ENCODE measurements around the gene C16orf90. TPM values are rescaled to one million over a fixed set of nuclear protein-coding genes. Genes with fewer than 3 reads are reported as not detected.

C16orf90 gene
- polyA plus RNA-seq, 3 donors, result not detected

GRCh38 chr16:3485097-3485745 lies 10.1 kb downstream of the C16orf90 start:
- TF ChIP-seq, protein P1, sequence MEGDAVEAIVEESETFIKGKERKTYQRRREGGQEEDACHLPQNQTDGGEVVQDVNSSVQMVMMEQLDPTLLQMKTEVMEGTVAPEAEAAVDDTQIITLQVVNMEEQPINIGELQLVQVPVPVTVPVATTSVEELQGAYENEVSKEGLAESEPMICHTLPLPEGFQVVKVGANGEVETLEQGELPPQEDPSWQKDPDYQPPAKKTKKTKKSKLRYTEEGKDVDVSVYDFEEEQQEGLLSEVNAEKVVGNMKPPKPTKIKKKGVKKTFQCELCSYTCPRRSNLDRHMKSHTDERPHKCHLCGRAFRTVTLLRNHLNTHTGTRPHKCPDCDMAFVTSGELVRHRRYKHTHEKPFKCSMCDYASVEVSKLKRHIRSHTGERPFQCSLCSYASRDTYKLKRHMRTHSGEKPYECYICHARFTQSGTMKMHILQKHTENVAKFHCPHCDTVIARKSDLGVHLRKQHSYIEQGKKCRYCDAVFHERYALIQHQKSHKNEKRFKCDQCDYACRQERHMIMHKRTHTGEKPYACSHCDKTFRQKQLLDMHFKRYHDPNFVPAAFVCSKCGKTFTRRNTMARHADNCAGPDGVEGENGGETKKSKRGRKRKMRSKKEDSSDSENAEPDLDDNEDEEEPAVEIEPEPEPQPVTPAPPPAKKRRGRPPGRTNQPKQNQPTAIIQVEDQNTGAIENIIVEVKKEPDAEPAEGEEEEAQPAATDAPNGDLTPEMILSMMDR (IDR thresholded peaks at IDR 0.05), result no peak
- no peak overlapping the region for H3K27ac ChIP-seq (ENCODE audit: low read depth in 1 of 2, low read length in 2 of 2)
- H3K9me3 ChIP-seq (replicated peaks in 1 of 2; ENCODE audit: control insufficient read depth in 1 of 2, insufficient read depth in 1 of 2, low read length in 2 of 2), result no peaks in the 10 kb centered on the region
- peaks cover 0 to 2% (median 0%) of the 10 kb centered on the region in 3 donors for H3K27me3 Mint-ChIP-seq (ENCODE audit: low read depth in 3 of 3)
- no peak overlapping the region for H3K4me3 Mint-ChIP-seq
- H3K36me3 Mint-ChIP-seq, result peaks cover 62 to 74% of the 10 kb centered on the region in 2 donors
- no peaks in the 10 kb centered on the region for H3K4me1 ChIP-seq (ENCODE audit: control insufficient read depth in 1 of 2, insufficient read depth in 2 of 2, low read length in 2 of 2)
- H3K4me2 ChIP-seq (replicated peaks; ENCODE audit: extremely low read depth, low read length, poor library complexity, severe bottlenecking), result no peak overlapping the region
- no peak overlapping the region for H3K27ac Mint-ChIP-seq
- peaks cover 71 to 77% of the 10 kb centered on the region in 2 donors for H3K36me3 ChIP-seq (replicated peaks in 1 of 2; ENCODE audit: control insufficient read depth in 1 of 2, insufficient read depth in 2 of 2, low read length in 2 of 2)
- H4K20me1 ChIP-seq (ENCODE audit: insufficient read depth, low read length), result peaks cover 29% of the 10 kb centered on the region
- no peak overlapping the region for H3K9ac ChIP-seq (ENCODE audit: insufficient read depth, low read length, poor library complexity, severe bottlenecking)
- no peak overlapping the region for H3K4me3 ChIP-seq (replicated peaks in 1 of 3; ENCODE audit: low read depth in 2 of 3, low read length in 3 of 3)
- 86% methylated on average over 12 of the region's 15 CpGs for WGBS (ENCODE audit: insufficient coverage)
- no peak overlapping the region for H2AFZ ChIP-seq (ENCODE audit: insufficient read depth, low read depth, low read length, poor library complexity, severe bottlenecking)
- no peak for DNase-seq
- no peaks in the 10 kb centered on the region for H3K79me2 ChIP-seq (ENCODE audit: insufficient read depth, low read length)
- no peaks in the 10 kb centered on the region for H3K4me1 Mint-ChIP-seq
- no peaks in the 10 kb centered on the region for H3K27me3 ChIP-seq (ENCODE audit: control insufficient read depth in 2 of 2, insufficient read depth in 2 of 2, low read length in 2 of 2)
- intact Hi-C loops (cut with micrococcal nuclease), result no loop called here
- H3K9me3 Mint-ChIP-seq, result no peaks in the 10 kb centered on the region

DNA sequence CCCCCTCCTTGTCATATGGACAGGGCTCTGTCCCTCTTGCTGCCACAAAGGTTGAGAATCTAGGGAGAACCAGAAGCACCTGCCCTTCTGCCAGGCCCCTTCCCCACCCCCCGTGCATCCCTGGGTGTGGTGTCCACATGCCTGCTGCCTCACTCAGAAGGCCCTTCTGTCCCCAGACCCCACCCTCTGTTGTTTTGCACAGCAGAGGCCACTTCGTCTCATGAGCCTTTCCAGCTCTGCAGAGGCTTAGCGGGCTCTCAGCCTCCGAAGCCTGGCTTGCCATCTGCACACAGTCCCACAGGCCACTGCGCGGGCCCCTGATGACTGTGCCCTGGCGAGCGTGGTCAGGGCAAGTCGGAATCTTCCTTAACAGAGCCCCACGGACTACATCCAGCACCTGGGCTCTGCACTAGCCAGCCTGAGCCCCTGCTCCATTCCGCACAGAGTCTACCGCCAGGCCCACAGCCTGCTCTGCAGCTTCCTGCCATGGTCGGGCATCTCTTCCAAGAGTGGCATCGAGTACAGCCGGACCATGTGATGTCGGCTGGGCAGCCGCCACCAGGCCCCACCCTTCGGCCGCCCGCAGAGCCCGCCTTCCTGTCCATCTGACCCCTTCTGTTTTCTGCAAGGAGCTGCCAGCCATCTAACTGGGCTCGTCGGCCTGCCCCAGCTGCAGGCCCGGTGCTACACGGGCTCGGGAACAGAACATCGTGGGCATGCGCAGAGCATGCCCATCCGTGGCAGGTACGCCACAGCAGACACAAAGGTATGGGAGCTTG lies 10.8 kb downstream of the C16orf90 start:
- H3K4me3 ChIP-seq (replicated peaks in 1 of 3; ENCODE audit: low read depth in 2 of 3, low read length in 3 of 3), result no peak overlapping the region
- Mint-ChIP-seq H3K27ac (no peak overlapping the region), H3K36me3 (peaks cover 65 to 80% of the 10 kb centered on the region in 2 donors), H3K27me3 (ENCODE audit: low read depth in 3 of 3) (peaks cover 0 to 2% (median 0%) of the 10 kb centered on the region in 3 donors), H3K4me3 (no peak overlapping the region), H3K4me1 (no peaks in the 10 kb centered on the region), H3K9me3 (no peaks in the 10 kb centered on the region)
- no peak for DNase-seq
- WGBS (ENCODE audit: insufficient coverage), result 94% methylated on average over 30 of the region's 30 CpGs
- no peaks in the 10 kb centered on the region for H3K4me1 ChIP-seq (ENCODE audit: control insufficient read depth in 1 of 2, insufficient read depth in 2 of 2, low read length in 2 of 2)
- H2AFZ ChIP-seq (ENCODE audit: insufficient read depth, low read depth, low read length, poor library complexity, severe bottlenecking), result no peak overlapping the region
- no peak overlapping the region for H3K4me2 ChIP-seq (replicated peaks; ENCODE audit: extremely low read depth, low read length, poor library complexity, severe bottlenecking)
- H3K79me2 ChIP-seq (ENCODE audit: insufficient read depth, low read length), result no peaks in the 10 kb centered on the region
- peaks cover 37% of the 10 kb centered on the region for H4K20me1 ChIP-seq (ENCODE audit: insufficient read depth, low read length)
- H3K9ac ChIP-seq (ENCODE audit: insufficient read depth, low read length, poor library complexity, severe bottlenecking), result no peak overlapping the region
- TF ChIP-seq, protein P1 (IDR thresholded peaks at IDR 0.05), result no peak
- no peaks in the 10 kb centered on the region for H3K9me3 ChIP-seq (replicated peaks in 1 of 2; ENCODE audit: control insufficient read depth in 1 of 2, insufficient read depth in 1 of 2, low read length in 2 of 2)
- H3K27ac ChIP-seq (ENCODE audit: low read depth in 1 of 2, low read length in 2 of 2), result no peak overlapping the region
- intact Hi-C loops (cut with micrococcal nuclease), result no loop called here
- no peaks in the 10 kb centered on the region for H3K27me3 ChIP-seq (ENCODE audit: control insufficient read depth in 2 of 2, insufficient read depth in 2 of 2, low read length in 2 of 2)
- H3K36me3 ChIP-seq (replicated peaks in 1 of 2; ENCODE audit: control insufficient read depth in 1 of 2, insufficient read depth in 2 of 2, low read length in 2 of 2), result peaks cover 77 to 84% of the 10 kb centered on the region in 2 donors
